Loucy (cell line): ENCODE data around the gene EPN2.

ENCODE experiments used
- H2AFZ ChIP-seq: fragments of 200-600 bp; sonication (generic); 2 replicates; pipeline ENCODE4 v1.6.0; 2016; ENCODE audit warnings: antibody characterized with exemption, mild to moderate bottlenecking, low read length, moderate library complexity
- H3F3A ChIP-seq: fragments of 200-600 bp; 2 replicates; pipeline ENCODE4 v1.6.0; 2016; ENCODE audit warnings: antibody characterized with exemption, low read depth, mild to moderate bottlenecking
- H3K27me3 ChIP-seq: fragments of 200-600 bp; sonication (generic); 2 replicates; pipeline ENCODE4 v1.6.1; 2014; ENCODE audit warnings: low read length, mild to moderate bottlenecking; ENCODE audit not compliant: insufficient read depth, poor library complexity, severe bottlenecking
- H3K36me3 ChIP-seq: fragments of 200-600 bp; sonication (generic); 2 replicates; pipeline ENCODE4 v1.6.1; 2016; ENCODE audit warnings: low read length; ENCODE audit not compliant: insufficient read depth
- H3K4me1 ChIP-seq: fragments of 200-600 bp; sonication (generic); 2 replicates; pipeline ENCODE4 v1.5.1; 2014; ENCODE audit warnings: low read length, mild to moderate bottlenecking; ENCODE audit not compliant: insufficient read depth, poor library complexity, severe bottlenecking
- H3K4me2 ChIP-seq: fragments of 200-600 bp; sonication (generic); 2 replicates; pipeline ENCODE4 v1.6.0; 2014; ENCODE audit warnings: antibody characterized with exemption, low read length, low read depth, mild to moderate bottlenecking; ENCODE audit not compliant: poor library complexity, severe bottlenecking
- H3K4me3 ChIP-seq: fragments of 200-600 bp; sonication (generic); 2 replicates; pipeline ENCODE4 v1.5.1; 2014; ENCODE audit warnings: low read length, mild to moderate bottlenecking, mixed read lengths; ENCODE audit not compliant: poor library complexity, severe bottlenecking
- H3K79me2 ChIP-seq: fragments of 200-600 bp; sonication (generic); 2 replicates; pipeline ENCODE4 v1.6.1; 2014; ENCODE audit warnings: low read length; ENCODE audit not compliant: insufficient read depth
- H3K9ac ChIP-seq: fragments of 200-600 bp; sonication (generic); 2 replicates; pipeline ENCODE4 v1.6.0; 2014; ENCODE audit warnings: mild to moderate bottlenecking, low read depth, low read length, moderate library complexity; ENCODE audit not compliant: poor library complexity, severe bottlenecking
- H3K9me2 ChIP-seq: fragments of 200-600 bp; sonication (generic); replicated peaks from 2 replicates; pipeline ENCODE4 v1.6.1; 2016; ENCODE audit warnings: low read depth, low read length, mixed read lengths
- H3K9me3 ChIP-seq: fragments of 200-600 bp; sonication (generic); 2 replicates; pipeline ENCODE4 v1.6.1; 2014; ENCODE audit warnings: mild to moderate bottlenecking, antibody characterized with exemption, low read length, low read depth; ENCODE audit not compliant: insufficient read depth
- H4K20me1 ChIP-seq: fragments of 200-600 bp; sonication (generic); 2 replicates; pipeline ENCODE4 v1.6.0; 2014; ENCODE audit warnings: antibody characterized with exemption, low read length, mild to moderate bottlenecking; ENCODE audit not compliant: insufficient read depth, poor library complexity, severe bottlenecking
- CTCF ChIP-seq: fragments of 200-600 bp; sonication (generic); conservative IDR thresholded peaks from 2 replicates; pipeline ENCODE4 v1.5.1; 2014; ENCODE audit warnings: mild to moderate bottlenecking, antibody characterized with exemption, low read length
- EZH2phosphoT487 ChIP-seq: fragments of 200-600 bp; IDR thresholded peaks from 2 replicates; pipeline ENCODE4 v1.6.1; 2018; ENCODE audit warnings: antibody characterized with exemption, mild to moderate bottlenecking, moderate library complexity, borderline replicate concordance

The EPN2 gene

GRCh38 chr17:19286751-19287341 is 49.7 kb downstream of the EPN2 start:
- H3K79me2 ChIP-seq: no peaks in the 10 kb centered on the region
- no peak overlapping the region for H2AFZ ChIP-seq
- no peak overlapping the region for H3K4me3 ChIP-seq
- H3K9me2 ChIP-seq: no peaks in the 10 kb centered on the region
- no peaks in the 10 kb centered on the region for H3K27me3 ChIP-seq
- TF ChIP-seq EZH2phosphoT487 (no peak), CTCF (no peak)
- H4K20me1 ChIP-seq: no peaks in the 10 kb centered on the region
- H3K9ac ChIP-seq: no peak overlapping the region
- no peaks in the 10 kb centered on the region for H3K36me3 ChIP-seq
- H3F3A ChIP-seq: no peaks in the 10 kb centered on the region
- no peak overlapping the region for H3K4me2 ChIP-seq
- H3K9me3 ChIP-seq: no peaks in the 10 kb centered on the region
- H3K4me1 ChIP-seq: peaks cover 4% of the 10 kb centered on the region

GRCh38 chr17:19287651-19288050 is 50.5 kb downstream of the EPN2 start:
- no peak overlapping the region for H2AFZ ChIP-seq
- H3K36me3 ChIP-seq: no peaks in the 10 kb centered on the region
- H3K4me3 ChIP-seq: no peak overlapping the region
- H3K4me2 ChIP-seq: no peak overlapping the region
- H4K20me1 ChIP-seq: no peaks in the 10 kb centered on the region
- H3F3A ChIP-seq: no peaks in the 10 kb centered on the region
- H3K27me3 ChIP-seq: no peaks in the 10 kb centered on the region
- peaks cover 4% of the 10 kb centered on the region for H3K4me1 ChIP-seq
- no peaks in the 10 kb centered on the region for H3K79me2 ChIP-seq
- no peak overlapping the region for H3K9ac ChIP-seq
- H3K9me3 ChIP-seq: no peaks in the 10 kb centered on the region
- no peak for TF ChIP-seq EZH2phosphoT487
- no peaks in the 10 kb centered on the region for H3K9me2 ChIP-seq

GRCh38 chr17:19288453-19288852 is 51.3 kb downstream of the EPN2 start:
- Histone ChIP-seq H3K36me3 (no peaks in the 10 kb centered on the region), H2AFZ (no peak overlapping the region), H3K79me2 (no peaks in the 10 kb centered on the region), H3F3A (no peaks in the 10 kb centered on the region), H3K27me3 (no peaks in the 10 kb centered on the region), H3K9ac (no peak overlapping the region), H3K4me3 (no peak overlapping the region), H3K9me3 (no peaks in the 10 kb centered on the region), H4K20me1 (no peaks in the 10 kb centered on the region), H3K4me1 (peaks cover 4% of the 10 kb centered on the region), H3K4me2 (no peak overlapping the region), H3K9me2 (no peaks in the 10 kb centered on the region)
- no peak for TF ChIP-seq EZH2phosphoT487
- TF ChIP-seq CTCF: no peak

GRCh38 chr17:19290066-19290705 is 53.0 kb downstream of the EPN2 start:
- H3K27me3 ChIP-seq: no peaks in the 10 kb centered on the region
- H4K20me1 ChIP-seq: no peaks in the 10 kb centered on the region
- H3K36me3 ChIP-seq: no peaks in the 10 kb centered on the region
- H3F3A ChIP-seq: no peaks in the 10 kb centered on the region
- 0 out of 2 replicates have a peak overlapping the region, but pooled peaks have one; percentile 36 for H2AFZ ChIP-seq
- no peaks in the 10 kb centered on the region for H3K9me2 ChIP-seq
- TF ChIP-seq EZH2phosphoT487 (no peak), CTCF (no peak)
- H3K9ac ChIP-seq: no peak overlapping the region
- H3K4me1 ChIP-seq: peaks cover 4% of the 10 kb centered on the region
- no peaks in the 10 kb centered on the region for H3K9me3 ChIP-seq
- no peak overlapping the region for H3K4me3 ChIP-seq
- H3K4me2 ChIP-seq: no peak overlapping the region
- H3K79me2 ChIP-seq: no peaks in the 10 kb centered on the region
